ENCODE results near the gene SRPK2.
"Not testable (repeated sequence)": the region's sequence is repeated elsewhere in the genome, so short reads cannot be mapped to it uniquely, and the experiment has no call there.

Gene SRPK2

GRCh38 chr7:105376908-105377533 lies 11.7 kb downstream of the SRPK2 start:
- DNase-seq (ENCODE audit: low read depth), result no peak

GRCh38 chr7:105369944-105370343 lies 18.8 kb downstream of the SRPK2 start:
- DNase-seq (ENCODE audit: low read depth), result no peak

- DNase-seq (ENCODE audit: low read depth), result no peak
Measured at GRCh38 chr7:105367458-105367857, 21.3 kb downstream of the SRPK2 start.

- no peak for DNase-seq (ENCODE audit: low read depth)
Measured at GRCh38 chr7:105365541-105366534, 22.9 kb downstream of the SRPK2 start.

- DNase-seq (ENCODE audit: low read depth), result no peak
Measured at GRCh38 chr7:105364684-105365083, 24.0 kb downstream of the SRPK2 start.

- DNase-seq (ENCODE audit: low read depth), result not testable (repeated sequence)
Measured at GRCh38 chr7:105363657-105364056, 25.1 kb downstream of the SRPK2 start.

GRCh38 chr7:105362685-105363084 lies 26.0 kb downstream of the SRPK2 start:
- DNase-seq (ENCODE audit: low read depth), result not testable (repeated sequence)

- DNase-seq (ENCODE audit: low read depth), result not testable (repeated sequence)
Measured at GRCh38 chr7:105361995-105362394, 26.7 kb downstream of the SRPK2 start.

- DNase-seq (ENCODE audit: low read depth), result not testable (repeated sequence)
Measured at GRCh38 chr7:105360149-105360548, 28.6 kb downstream of the SRPK2 start.

GRCh38 chr7:105355701-105356100 lies 33.0 kb downstream of the SRPK2 start:
- no peak for DNase-seq (ENCODE audit: low read depth)

GRCh38 chr7:105354383-105354782 lies 34.3 kb downstream of the SRPK2 start:
- no peak for DNase-seq (ENCODE audit: low read depth)

GRCh38 chr7:105353752-105354328 lies 34.9 kb downstream of the SRPK2 start:
- DNase-seq (ENCODE audit: low read depth), result no peak

GRCh38 chr7:105352901-105353668 lies 35.6 kb downstream of the SRPK2 start:
- DNase-seq (ENCODE audit: low read depth), result no peak

GRCh38 chr7:105352018-105352612 lies 36.6 kb downstream of the SRPK2 start:
- peak; percentile 21 for DNase-seq (ENCODE audit: low read depth)

- DNase-seq (ENCODE audit: low read depth), result no peak
Measured at GRCh38 chr7:105350906-105351305, 37.8 kb downstream of the SRPK2 start.

GRCh38 chr7:105348177-105348576 lies 40.5 kb downstream of the SRPK2 start:
- DNase-seq (ENCODE audit: low read depth), result not testable (repeated sequence)

GRCh38 chr7:105346593-105347322 lies 42.0 kb downstream of the SRPK2 start:
- no peak for DNase-seq (ENCODE audit: low read depth)

GRCh38 chr7:105346138-105346537 lies 42.6 kb downstream of the SRPK2 start:
- DNase-seq (ENCODE audit: low read depth), result no peak

- DNase-seq (ENCODE audit: low read depth), result no peak
Measured at GRCh38 chr7:105345725-105346124, 43.0 kb downstream of the SRPK2 start.

- no peak for DNase-seq (ENCODE audit: low read depth)
Measured at GRCh38 chr7:105345003-105345402, 43.7 kb downstream of the SRPK2 start.
